ENCODE data around the gene S100A3.

Gene S100A3

DNA sequence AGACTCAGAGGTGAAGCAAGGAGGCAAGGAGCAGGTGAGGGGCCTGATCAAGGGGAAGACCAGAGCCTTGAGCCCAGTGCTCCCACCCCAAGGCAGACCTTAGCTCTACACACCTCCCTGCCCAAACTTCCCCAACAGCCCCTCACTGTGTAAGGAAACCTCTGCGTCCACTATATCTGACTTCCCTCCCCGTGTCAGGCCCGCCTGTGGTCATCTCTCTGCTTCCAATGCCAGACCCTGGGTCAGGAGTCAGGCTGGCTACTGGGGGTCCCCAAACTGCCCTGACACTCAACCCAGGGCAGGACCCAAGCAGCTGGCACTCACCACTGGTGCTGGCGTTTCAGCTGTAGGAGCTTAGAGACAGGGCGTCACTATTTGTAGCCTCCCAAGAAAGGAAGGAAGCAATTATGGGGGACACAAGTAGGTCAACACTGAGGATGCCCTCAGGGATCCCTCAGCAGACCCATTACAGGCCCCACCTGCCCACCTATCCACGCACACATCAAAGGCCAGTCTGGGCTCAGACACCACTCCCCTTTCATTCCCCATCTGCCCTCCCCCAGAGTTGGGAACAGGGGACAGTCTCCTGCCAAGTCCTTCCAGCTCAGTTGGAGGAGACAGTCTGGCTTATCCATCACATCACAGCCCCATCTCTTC, 811 bp upstream of the S100A3 start:
- ChIA-PET CTCF (interaction anchor here (1.6 to 9.1 kb wide), 4 partner anchors 14 to 39 kb away, joined by 17 to 92 read pairs (median 46); partner anchors contain the start of gene S100A2), POLR2A (interaction anchor here (2.2 to 2.7 kb wide), 2 partner anchors 16 kb away, joined by 7 to 9 read pairs; no protein-coding TSS in a partner anchor)
- H3K4me3 ChIP-seq (ENCODE audit: low read depth, low read length): no peak overlapping the region
- TF ChIP-seq, protein P1, sequence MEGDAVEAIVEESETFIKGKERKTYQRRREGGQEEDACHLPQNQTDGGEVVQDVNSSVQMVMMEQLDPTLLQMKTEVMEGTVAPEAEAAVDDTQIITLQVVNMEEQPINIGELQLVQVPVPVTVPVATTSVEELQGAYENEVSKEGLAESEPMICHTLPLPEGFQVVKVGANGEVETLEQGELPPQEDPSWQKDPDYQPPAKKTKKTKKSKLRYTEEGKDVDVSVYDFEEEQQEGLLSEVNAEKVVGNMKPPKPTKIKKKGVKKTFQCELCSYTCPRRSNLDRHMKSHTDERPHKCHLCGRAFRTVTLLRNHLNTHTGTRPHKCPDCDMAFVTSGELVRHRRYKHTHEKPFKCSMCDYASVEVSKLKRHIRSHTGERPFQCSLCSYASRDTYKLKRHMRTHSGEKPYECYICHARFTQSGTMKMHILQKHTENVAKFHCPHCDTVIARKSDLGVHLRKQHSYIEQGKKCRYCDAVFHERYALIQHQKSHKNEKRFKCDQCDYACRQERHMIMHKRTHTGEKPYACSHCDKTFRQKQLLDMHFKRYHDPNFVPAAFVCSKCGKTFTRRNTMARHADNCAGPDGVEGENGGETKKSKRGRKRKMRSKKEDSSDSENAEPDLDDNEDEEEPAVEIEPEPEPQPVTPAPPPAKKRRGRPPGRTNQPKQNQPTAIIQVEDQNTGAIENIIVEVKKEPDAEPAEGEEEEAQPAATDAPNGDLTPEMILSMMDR (IDR thresholded peaks at IDR 0.05; ENCODE audit: insufficient read depth, low read length, missing control alignments): no peak
- DNase-seq (ENCODE audit: low read depth, low spot score): no peak

DNA sequence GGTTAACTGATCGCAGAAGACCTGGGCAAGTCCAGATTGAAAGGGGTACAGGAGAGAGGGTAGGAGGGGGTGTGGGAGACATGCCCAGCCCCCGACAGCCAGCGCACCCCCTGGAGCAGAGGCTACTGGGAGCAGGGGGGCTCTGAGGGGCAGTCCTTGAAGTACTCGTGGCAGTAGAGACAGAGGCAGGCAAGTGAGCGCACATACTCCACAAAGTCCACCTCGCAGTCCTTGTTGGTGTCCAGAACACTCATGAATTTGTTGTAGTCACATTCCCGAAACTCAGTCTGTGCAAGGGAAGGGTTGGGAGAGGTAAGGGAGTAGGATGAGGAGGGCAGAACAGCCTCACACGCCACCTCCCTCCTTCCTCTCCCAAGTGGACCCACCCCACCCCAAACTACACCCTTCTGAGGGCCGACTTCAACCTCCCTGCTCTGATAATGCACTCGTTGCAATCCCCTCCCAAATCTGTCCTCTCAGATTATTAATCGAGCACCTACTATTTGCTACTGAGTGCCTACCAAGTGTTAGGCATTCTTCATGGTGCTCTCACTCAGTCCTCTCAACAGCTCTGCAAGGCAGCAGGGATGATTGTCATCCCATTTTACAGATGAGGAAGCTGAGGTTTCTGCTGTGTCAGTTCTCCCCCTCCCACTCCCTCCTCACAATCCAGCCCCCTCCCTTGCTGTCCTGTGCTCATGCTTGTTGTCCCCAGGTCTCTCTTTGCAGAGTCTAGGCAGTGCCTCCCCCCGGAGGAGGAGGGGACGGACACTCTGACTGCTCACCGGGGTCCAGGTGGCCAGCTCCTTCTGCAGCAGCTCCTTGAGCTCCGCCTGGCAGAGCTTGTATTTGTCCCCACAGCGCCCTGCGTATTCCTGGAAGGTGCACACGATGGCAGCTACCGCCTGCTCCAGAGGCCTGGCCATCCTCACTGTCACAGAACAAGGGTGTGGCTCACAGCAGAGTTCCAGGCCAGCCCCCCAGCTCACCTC, 1.2 kb downstream of the S100A3 start:
- no peak overlapping the region for H3K4me3 ChIP-seq (ENCODE audit: low read depth, low read length)
- ChIA-PET CTCF (interaction anchor here (1.7 to 9.1 kb wide), 4 partner anchors 14 to 23 kb away, joined by 4 to 92 read pairs (median 77); partner anchors contain the start of genes S100A2 and S100A6), POLR2A (interaction anchor here (0.6 to 5.0 kb wide), 3 partner anchors 14 to 1511 kb away, joined by 3 to 128 read pairs (median 4); partner anchors contain the start of genes S100A11 and S100A6)
- TF ChIP-seq, protein P1 (IDR thresholded peaks at IDR 0.05; ENCODE audit: insufficient read depth, low read length, missing control alignments): no peak
- DNase-seq (ENCODE audit: low read depth, low spot score): no peak

DNA sequence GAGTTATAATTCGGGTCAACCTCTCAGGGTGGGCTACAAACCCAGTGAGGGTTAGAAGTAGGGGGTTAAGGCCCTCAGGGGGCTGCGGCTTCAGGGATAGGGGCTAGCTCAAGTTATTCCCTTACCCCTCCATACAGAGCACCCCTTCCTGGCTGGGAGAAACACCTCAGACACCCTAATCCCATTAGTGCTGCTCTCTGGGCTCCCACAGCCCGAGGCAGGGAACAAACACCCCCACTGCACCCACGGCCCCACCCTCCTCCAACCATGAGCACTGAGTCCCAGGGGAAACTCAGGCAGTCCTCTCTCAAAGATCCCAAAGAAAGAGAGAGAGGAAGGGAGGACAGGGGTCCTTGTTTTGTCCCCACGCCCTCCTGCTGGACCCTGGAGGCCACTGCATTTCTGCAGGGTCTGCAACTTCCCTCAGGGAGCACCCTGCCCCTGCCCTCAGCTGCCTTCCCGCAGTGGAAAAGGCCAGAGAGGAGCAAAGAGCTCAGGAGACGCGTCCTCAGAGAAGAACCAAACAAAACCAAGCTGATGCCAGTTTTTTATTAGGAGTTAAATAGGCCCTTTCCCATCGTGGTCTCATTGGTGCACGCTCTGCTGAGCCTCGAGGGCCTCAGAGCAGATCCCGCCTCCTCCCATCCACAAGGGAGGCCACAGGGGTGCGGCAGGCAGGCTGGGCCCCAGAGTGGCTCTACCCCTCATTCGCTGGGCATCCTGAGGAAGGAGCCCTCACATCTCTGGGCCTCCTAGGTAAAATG, 2.1 kb downstream of the S100A3 start:
- POLR2A ChIA-PET: interaction anchor here (0.6 to 5.0 kb wide), 2 partner anchors 13 to 1510 kb away, joined by 3 to 128 read pairs; partner anchors contain the start of genes S100A11 and S100A6
- TF ChIP-seq, protein P1 (IDR thresholded peaks at IDR 0.05; ENCODE audit: insufficient read depth, low read length, missing control alignments): no peak
- no peak overlapping the region for H3K4me3 ChIP-seq (ENCODE audit: low read depth, low read length)
- CTCF ChIA-PET: interaction anchor here (1.7 to 9.1 kb wide), 3 partner anchors 14 to 24 kb away, joined by 4 to 92 read pairs (median 80); partner anchors contain the start of gene S100A6
- no peak for DNase-seq (ENCODE audit: low read depth, low spot score)

DNA sequence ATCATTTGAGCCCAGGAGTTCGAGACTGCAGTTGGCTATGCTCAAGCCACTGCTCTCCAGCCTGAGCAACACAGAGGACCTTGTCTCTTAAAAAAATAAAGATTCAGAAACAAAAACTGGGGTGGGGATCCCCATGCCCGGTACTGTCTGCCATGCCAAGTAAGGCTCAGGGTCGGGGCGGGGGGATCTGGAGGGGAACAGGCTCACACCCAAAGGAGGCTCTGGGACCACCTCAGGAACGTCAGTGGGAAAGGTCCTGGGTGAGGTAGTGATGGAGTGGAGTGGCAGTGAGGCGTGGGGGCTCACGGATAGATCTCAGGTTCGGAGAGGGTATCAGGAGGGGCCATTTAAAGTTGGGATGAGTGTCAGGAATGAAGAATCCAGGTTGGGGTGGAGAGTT, 2.7 kb downstream of the S100A3 start:
- no peak for DNase-seq (ENCODE audit: low read depth, low spot score)
- POLR2A ChIA-PET: interaction anchor here (2.5 to 5.0 kb wide), 3 partner anchors 12 to 22 kb away, joined by 13 to 128 read pairs (median 28); partner anchors contain the start of genes S100A2 and S100A6
- CTCF ChIA-PET: interaction anchor here (1.7 to 7.1 kb wide), 2 partner anchors 13 to 18 kb away, joined by 4 to 80 read pairs; partner anchors contain the start of gene S100A6
- TF ChIP-seq, protein P1 (IDR thresholded peaks at IDR 0.05; ENCODE audit: insufficient read depth, low read length, missing control alignments): no peak
- H3K4me3 ChIP-seq (ENCODE audit: low read depth, low read length): no peak overlapping the region; the same call in 1 of the 2 replicates

DNA sequence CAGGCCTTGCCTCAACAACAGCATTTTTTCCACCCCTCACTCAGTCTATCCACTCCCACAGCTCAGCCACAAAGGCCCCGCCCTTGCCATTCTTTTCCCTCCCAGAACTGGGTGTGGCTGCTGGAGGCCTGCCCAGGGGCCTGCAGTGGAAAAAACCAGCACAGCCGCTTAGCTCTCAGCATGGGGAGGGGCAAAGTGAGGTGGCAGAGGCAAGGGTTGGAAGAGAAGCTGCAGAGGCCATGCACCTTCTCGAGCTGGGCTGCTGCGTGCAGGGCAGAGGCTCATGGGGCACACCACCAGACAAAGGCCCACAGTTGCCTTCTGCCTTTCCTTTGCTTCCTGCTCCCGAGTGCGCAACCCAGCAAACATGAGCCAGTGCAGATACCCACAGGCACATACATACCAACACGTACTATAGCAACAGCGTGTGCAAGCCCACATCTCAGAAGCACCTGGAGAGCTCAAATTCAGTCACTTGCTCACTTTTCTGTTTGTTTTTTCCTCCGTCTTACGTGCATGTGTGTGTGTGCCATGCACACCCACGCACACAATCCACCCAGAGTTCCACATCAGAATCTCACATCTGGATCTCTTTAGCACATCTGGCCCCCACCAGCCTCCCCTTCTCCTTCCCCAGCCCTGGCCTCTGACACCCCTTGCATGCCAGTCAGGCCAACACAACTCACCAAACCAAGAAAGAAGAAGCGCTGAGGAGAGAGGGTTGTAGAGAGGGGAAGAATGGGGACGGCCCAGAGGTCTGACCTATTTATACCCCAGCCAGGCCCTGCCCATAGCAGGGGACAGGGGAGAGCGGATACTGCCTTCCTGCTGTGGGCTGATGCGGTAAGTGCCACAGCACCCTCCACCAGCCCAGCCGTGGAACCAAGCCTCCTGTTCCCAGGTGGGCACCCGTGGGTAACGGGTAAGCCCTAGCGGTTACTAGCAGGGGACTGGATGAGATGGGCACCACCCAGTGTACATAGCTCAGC, 3.7 kb downstream of the S100A3 start, which contains the start of gene S100A4:
TSS of gene S100A4 (minus strand) at position 740 of the 989 bp plus-strand sequence. CDS start 1,012 bp downstream, outside the sequence.
- CTCF ChIA-PET: interaction anchor here (0.9 to 7.1 kb wide), 12 partner anchors 11 to 132 kb away, joined by 3 to 80 read pairs (median 8); partner anchors contain the start of genes CHTOP, S100A13 and S100A6

More for the DNA sequence above, 3.7 kb downstream of the S100A3 start, which contains the start of gene S100A4:
- TF ChIP-seq, protein P1 (IDR thresholded peaks at IDR 0.05; ENCODE audit: insufficient read depth, low read length, missing control alignments): no peak
- POLR2A ChIA-PET: interaction anchor here (0.6 to 5.0 kb wide), 8 partner anchors 11 to 447 kb away, joined by 3 to 128 read pairs (median 6); partner anchors contain the start of genes CHTOP, S100A13, S100A16 and S100A2
- DNase-seq (ENCODE audit: low read depth, low spot score): peak; percentile 65
- H3K4me3 ChIP-seq (ENCODE audit: low read depth, low read length): peak within 1 kb of the TSS; percentile 56
